GM12891 (cell line): ENCODE measurements around the gene SLC43A1.

Source experiments
- POLR2A ChIP-seq: IDR thresholded peaks from 2 replicates; pipeline ENCODE4 v1.6.1; 2011; ENCODE audit warnings: low read depth, low read length, control low read depth
- POLR2AphosphoS5 ChIP-seq: IDR thresholded peaks from 2 replicates; pipeline ENCODE4 v1.6.1; 2011; ENCODE audit warnings: low read depth, low read length, control low read depth
- POU2F2 ChIP-seq: IDR thresholded peaks from 2 replicates; pipeline ENCODE4 v1.6.1; 2011; ENCODE audit warnings: low read depth, mild to moderate bottlenecking, control low read depth, low read length, moderate library complexity
- SPI1 ChIP-seq: IDR thresholded peaks from 2 replicates; pipeline ENCODE4 v1.6.1; 2011; ENCODE audit warnings: low read depth, low read length, control low read depth
- TAF1 ChIP-seq: IDR thresholded peaks from 2 replicates; pipeline ENCODE4 v1.6.1; 2011; ENCODE audit warnings: low read depth, low read length, control low read depth

- TF ChIP-seq POLR2AphosphoS5 (no peak), TAF1 (no peak), POLR2A (no peak), POU2F2 (no peak), SPI1 (no peak)
These were observed 35.6 kb downstream of the SLC43A1 start for GRCh38 chr11:57479911-57480310.
